ENCODE results near the gene FKBP2. TPM values are rescaled to one million over a fixed set of nuclear protein-coding genes. Genes with fewer than 3 reads are reported as not detected.

FKBP2 gene
- total and polyA plus RNA-seq, 2 of the 13 experiments (the other 11 are each of a cell fraction or from before 2014, with no cell fraction given): 30.1 to 53.3 TPM

DNA sequence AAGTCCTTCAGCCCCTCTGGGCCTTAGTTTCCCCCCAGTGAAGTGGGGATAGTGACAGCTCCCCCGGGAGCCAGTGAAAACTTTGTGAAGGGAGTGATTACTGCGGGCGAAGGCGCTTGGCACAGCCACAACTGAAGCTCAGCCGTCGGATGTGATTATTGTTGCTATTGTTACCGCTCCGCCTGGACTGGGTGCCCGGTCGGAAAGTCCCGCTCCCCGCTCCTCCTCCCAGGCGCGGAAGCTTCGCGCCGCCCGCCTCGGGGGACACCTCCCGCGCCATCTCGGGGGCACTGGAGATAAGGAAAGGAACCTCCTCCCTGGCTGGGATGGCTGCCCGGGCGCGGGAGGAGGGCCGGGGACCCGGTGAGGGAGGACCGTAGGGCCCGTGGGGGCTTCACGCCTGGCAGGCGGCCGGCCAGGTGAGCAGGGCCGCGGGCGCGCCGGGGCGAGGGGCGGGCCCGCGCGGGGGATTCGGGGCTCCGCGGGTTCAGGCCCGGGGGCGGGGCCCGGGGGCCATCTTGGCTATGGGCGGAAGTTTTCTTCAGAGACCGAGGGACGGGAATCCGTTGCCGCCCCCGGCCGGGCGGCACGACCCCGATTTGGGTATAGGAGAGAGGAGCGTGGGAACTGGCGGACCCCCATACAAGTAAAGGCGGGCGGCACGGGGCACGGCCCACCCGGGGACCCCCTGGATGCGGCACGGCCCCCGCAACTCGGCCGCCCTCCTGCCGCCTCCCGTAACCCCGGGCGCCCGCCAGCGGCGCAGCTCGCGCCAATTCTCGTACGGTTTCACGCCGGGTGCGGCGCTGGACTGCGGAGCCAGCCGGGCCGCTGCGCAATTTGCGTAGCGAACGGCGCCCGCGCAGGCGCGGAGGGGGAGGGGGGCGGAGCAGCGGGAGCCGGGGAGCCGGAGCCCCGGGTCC, 44.3 kb downstream of the FKBP2 start, which contains the start of gene GPR137 (continued):
- TF ChIP-seq SCMH1 (CRISPR knock-in tag; IDR thresholded peaks at IDR 0.05; ENCODE audit: borderline replicate concordance) (no peak), ZNF138 (CRISPR knock-in tag; IDR thresholded peaks at IDR 0.05; ENCODE audit: low read depth) (no peak), GATA4 (IDR thresholded peaks at IDR 0.05; ENCODE audit: borderline replicate concordance, low read depth) (no peak), ESRRA (CRISPR knock-in tag; IDR thresholded peaks at IDR 0.05; ENCODE audit: low read depth) (no peak), ZNF781 (CRISPR knock-in tag; IDR thresholded peaks at IDR 0.05; ENCODE audit: borderline replicate concordance, not compliant biosample characterization) (no peak), ZNF101 (CRISPR knock-in tag; IDR thresholded peaks at IDR 0.05; ENCODE audit: borderline replicate concordance, low read depth) (no peak), PPARG (CRISPR knock-in tag; conservative IDR thresholded peaks at IDR 0.05) (no peak), ZNF83 (CRISPR knock-in tag; IDR thresholded peaks at IDR 0.05; ENCODE audit: borderline replicate concordance) (no peak), ZNF550 (CRISPR knock-in tag; IDR thresholded peaks at IDR 0.05; ENCODE audit: borderline replicate concordance) (no peak), NFRKB (IDR thresholded peaks at IDR 0.05) (no peak), SP140L (CRISPR knock-in tag; IDR thresholded peaks at IDR 0.05; ENCODE audit: borderline replicate concordance) (no peak), ZNF746 (CRISPR knock-in tag; IDR thresholded peaks at IDR 0.05) (no peak), ZMYM4 (CRISPR knock-in tag; IDR thresholded peaks at IDR 0.05) (no peak), SP5 (CRISPR knock-in tag; IDR thresholded peaks at IDR 0.05; ENCODE audit: borderline replicate concordance, low read depth) (peak; percentile 28; the same call in 1 of the 2 replicates), SMC3 (IDR thresholded peaks at IDR 0.05; ENCODE audit: low read length) (no peak), TCF7L2 (IDR thresholded peaks at IDR 0.05; ENCODE audit: low read depth, low read length) (no peak), SMAD3 (CRISPR knock-in tag; IDR thresholded peaks at IDR 0.05) (no peak), SNAPC2 (CRISPR knock-in tag; IDR thresholded peaks at IDR 0.05) (no peak)
- TF ChIP-seq, protein P1, sequence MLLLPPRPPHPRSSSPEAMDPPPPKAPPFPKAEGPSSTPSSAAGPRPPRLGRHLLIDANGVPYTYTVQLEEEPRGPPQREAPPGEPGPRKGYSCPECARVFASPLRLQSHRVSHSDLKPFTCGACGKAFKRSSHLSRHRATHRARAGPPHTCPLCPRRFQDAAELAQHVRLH (CRISPR knock-in tag; IDR thresholded peaks at IDR 0.05; ENCODE audit: borderline replicate concordance, low read depth): no peak
- TF ChIP-seq, protein P2, sequence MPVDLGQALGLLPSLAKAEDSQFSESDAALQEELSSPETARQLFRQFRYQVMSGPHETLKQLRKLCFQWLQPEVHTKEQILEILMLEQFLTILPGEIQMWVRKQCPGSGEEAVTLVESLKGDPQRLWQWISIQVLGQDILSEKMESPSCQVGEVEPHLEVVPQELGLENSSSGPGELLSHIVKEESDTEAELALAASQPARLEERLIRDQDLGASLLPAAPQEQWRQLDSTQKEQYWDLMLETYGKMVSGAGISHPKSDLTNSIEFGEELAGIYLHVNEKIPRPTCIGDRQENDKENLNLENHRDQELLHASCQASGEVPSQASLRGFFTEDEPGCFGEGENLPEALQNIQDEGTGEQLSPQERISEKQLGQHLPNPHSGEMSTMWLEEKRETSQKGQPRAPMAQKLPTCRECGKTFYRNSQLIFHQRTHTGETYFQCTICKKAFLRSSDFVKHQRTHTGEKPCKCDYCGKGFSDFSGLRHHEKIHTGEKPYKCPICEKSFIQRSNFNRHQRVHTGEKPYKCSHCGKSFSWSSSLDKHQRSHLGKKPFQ (CRISPR knock-in tag; IDR thresholded peaks at IDR 0.05; ENCODE audit: insufficient replicate concordance): no peak
- TF ChIP-seq, protein P3, sequence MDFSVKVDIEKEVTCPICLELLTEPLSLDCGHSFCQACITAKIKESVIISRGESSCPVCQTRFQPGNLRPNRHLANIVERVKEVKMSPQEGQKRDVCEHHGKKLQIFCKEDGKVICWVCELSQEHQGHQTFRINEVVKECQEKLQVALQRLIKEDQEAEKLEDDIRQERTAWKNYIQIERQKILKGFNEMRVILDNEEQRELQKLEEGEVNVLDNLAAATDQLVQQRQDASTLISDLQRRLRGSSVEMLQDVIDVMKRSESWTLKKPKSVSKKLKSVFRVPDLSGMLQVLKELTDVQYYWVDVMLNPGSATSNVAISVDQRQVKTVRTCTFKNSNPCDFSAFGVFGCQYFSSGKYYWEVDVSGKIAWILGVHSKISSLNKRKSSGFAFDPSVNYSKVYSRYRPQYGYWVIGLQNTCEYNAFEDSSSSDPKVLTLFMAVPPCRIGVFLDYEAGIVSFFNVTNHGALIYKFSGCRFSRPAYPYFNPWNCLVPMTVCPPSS (IDR thresholded peaks at IDR 0.05): no peak
- TF ChIP-seq, protein P4, sequence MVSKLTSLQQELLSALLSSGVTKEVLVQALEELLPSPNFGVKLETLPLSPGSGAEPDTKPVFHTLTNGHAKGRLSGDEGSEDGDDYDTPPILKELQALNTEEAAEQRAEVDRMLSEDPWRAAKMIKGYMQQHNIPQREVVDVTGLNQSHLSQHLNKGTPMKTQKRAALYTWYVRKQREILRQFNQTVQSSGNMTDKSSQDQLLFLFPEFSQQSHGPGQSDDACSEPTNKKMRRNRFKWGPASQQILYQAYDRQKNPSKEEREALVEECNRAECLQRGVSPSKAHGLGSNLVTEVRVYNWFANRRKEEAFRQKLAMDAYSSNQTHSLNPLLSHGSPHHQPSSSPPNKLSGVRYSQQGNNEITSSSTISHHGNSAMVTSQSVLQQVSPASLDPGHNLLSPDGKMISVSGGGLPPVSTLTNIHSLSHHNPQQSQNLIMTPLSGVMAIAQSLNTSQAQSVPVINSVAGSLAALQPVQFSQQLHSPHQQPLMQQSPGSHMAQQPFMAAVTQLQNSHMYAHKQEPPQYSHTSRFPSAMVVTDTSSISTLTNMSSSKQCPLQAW (CRISPR knock-in tag; IDR thresholded peaks at IDR 0.05): no peak
- TF ChIP-seq, protein P5, sequence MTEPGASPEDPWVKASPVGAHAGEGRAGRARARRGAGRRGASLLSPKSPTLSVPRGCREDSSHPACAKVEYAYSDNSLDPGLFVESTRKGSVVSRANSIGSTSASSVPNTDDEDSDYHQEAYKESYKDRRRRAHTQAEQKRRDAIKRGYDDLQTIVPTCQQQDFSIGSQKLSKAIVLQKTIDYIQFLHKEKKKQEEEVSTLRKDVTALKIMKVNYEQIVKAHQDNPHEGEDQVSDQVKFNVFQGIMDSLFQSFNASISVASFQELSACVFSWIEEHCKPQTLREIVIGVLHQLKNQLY (CRISPR knock-in tag; IDR thresholded peaks at IDR 0.05): no peak

Data from HepG2 (cell line).